ENCODE results near the gene MACROD1. TPM values are rescaled to one million over a fixed set of nuclear protein-coding genes. Genes with fewer than 3 reads are reported as not detected.

Gene MACROD1
- total RNA-seq, 1 donor from 2014 or later = 20.6 TPM

- H3K9me3 Mint-ChIP-seq (ENCODE audit: low read depth) = no peaks in the 10 kb centered on the region
- DNase-seq (ENCODE audit: low spot score) = no peak
- no peak within 1 kb of the TSS for H3K27ac Mint-ChIP-seq (ENCODE audit: unreplicated experiment)
- no peak for TF ChIP-seq CTCF (IDR thresholded peaks at IDR 0.05)
- H3K36me3 Mint-ChIP-seq (ENCODE audit: low read depth) = no peaks in the 10 kb centered on the region
- H3K27me3 Mint-ChIP-seq (ENCODE audit: low read depth) = peaks cover 10% of the 10 kb centered on the region
- peak within 1 kb of the TSS; percentile 68 for H3K4me3 Mint-ChIP-seq (ENCODE audit: unreplicated experiment)
- H3K4me1 Mint-ChIP-seq (ENCODE audit: low read depth) = peaks cover 5% of the 10 kb centered on the region
These were observed 130.3 kb downstream of the MACROD1 start, which contains the start of gene FLRT1 for GRCh38 chr11:64035576-64035975. Gene FLRT1, plus strand, starts transcription at chr11:64035931. Its CDS starts 80,337 bp downstream, at chr11:64116268.

GRCh38 chr11:64035081-64035524 is 130.8 kb downstream of the MACROD1 start:
- peaks cover 1% of the 10 kb centered on the region for H3K36me3 Mint-ChIP-seq (ENCODE audit: low read depth)
- H3K27ac Mint-ChIP-seq (ENCODE audit: unreplicated experiment) = no peak overlapping the region
- no peak for DNase-seq (ENCODE audit: low spot score)
- no peaks in the 10 kb centered on the region for H3K9me3 Mint-ChIP-seq (ENCODE audit: low read depth)
- peak overlapping the region; percentile 68 for H3K4me3 Mint-ChIP-seq (ENCODE audit: unreplicated experiment)
- TF ChIP-seq CTCF (IDR thresholded peaks at IDR 0.05) = no peak
- peaks cover 10% of the 10 kb centered on the region for H3K27me3 Mint-ChIP-seq (ENCODE audit: low read depth)
- H3K4me1 Mint-ChIP-seq (ENCODE audit: low read depth) = peaks cover 5% of the 10 kb centered on the region

GRCh38 chr11:64034411-64034811 is 131.5 kb downstream of the MACROD1 start:
- DNase-seq (ENCODE audit: low spot score) = no peak
- Mint-ChIP-seq H3K27me3 (ENCODE audit: low read depth) (peaks cover 12% of the 10 kb centered on the region), H3K4me1 (ENCODE audit: low read depth) (peaks cover 5% of the 10 kb centered on the region), H3K4me3 (ENCODE audit: unreplicated experiment) (peak overlapping the region; percentile 68), H3K36me3 (ENCODE audit: low read depth) (peaks cover 1% of the 10 kb centered on the region), H3K9me3 (ENCODE audit: low read depth) (no peaks in the 10 kb centered on the region), H3K27ac (ENCODE audit: unreplicated experiment) (no peak overlapping the region)
- TF ChIP-seq CTCF (IDR thresholded peaks at IDR 0.05) = no peak

GRCh38 chr11:64032050-64032449 is 133.9 kb downstream of the MACROD1 start:
- H3K27me3 Mint-ChIP-seq (ENCODE audit: low read depth) = peaks cover 12% of the 10 kb centered on the region
- H3K4me3 Mint-ChIP-seq (ENCODE audit: unreplicated experiment) = no peak overlapping the region
- H3K9me3 Mint-ChIP-seq (ENCODE audit: low read depth) = no peaks in the 10 kb centered on the region
- no peak for TF ChIP-seq CTCF (IDR thresholded peaks at IDR 0.05)
- H3K36me3 Mint-ChIP-seq (ENCODE audit: low read depth) = peaks cover 1% of the 10 kb centered on the region
- H3K4me1 Mint-ChIP-seq (ENCODE audit: low read depth) = peaks cover 5% of the 10 kb centered on the region
- no peak for DNase-seq (ENCODE audit: low spot score)
- H3K27ac Mint-ChIP-seq (ENCODE audit: unreplicated experiment) = no peak overlapping the region

- no peaks in the 10 kb centered on the region for H3K9me3 Mint-ChIP-seq (ENCODE audit: low read depth)
- peaks cover 5% of the 10 kb centered on the region for H3K4me1 Mint-ChIP-seq (ENCODE audit: low read depth)
- no peak for TF ChIP-seq CTCF (IDR thresholded peaks at IDR 0.05)
- H3K27ac Mint-ChIP-seq (ENCODE audit: unreplicated experiment) = no peak overlapping the region
- H3K27me3 Mint-ChIP-seq (ENCODE audit: low read depth) = peaks cover 12% of the 10 kb centered on the region
- no peak for DNase-seq (ENCODE audit: low spot score)
- no peak overlapping the region for H3K4me3 Mint-ChIP-seq (ENCODE audit: unreplicated experiment)
- H3K36me3 Mint-ChIP-seq (ENCODE audit: low read depth) = peaks cover 1% of the 10 kb centered on the region
These were observed 134.9 kb downstream of the MACROD1 start for GRCh38 chr11:64031001-64031400.

Measured in chondrocyte (in vitro differentiated cells).